Gastrocnemius medialis (tissue), 4 donors: ENCODE results near the gene ZNF318. TPM values are rescaled to one million over a fixed set of nuclear protein-coding genes. Genes with fewer than 3 reads are reported as not detected.

ENCODE experiments used
- ATAC-seq, 2 donors: fragments of 150-250 bp; one replicate each; pipeline ENCODE4 v1.9.1; 2016
- DNase-seq, 2 donors: peaks; one replicate each; pipeline ENCODE4 v3.0.0-alpha.2; 2019
- H3K27ac ChIP-seq, 4 donors: fragments of 200-600 bp; sonication (generic); 1 replicate in 1 of 4; 2 replicates in 3 of 4; pipeline ENCODE4 v1.5.1; 2016 to 2018; ENCODE audit warnings: mild to moderate bottlenecking in 2 of 4, moderate library complexity in 1 of 4
- H3K27me3 ChIP-seq, 3 donors: fragments of 200-600 bp; sonication (generic) in 2 of 3; 1 replicate in 1 of 3; 2 replicates in 2 of 3; pipeline versions ENCODE4 v1.5.1 to v1.6.0; 2016 to 2019; ENCODE audit warnings: mild to moderate bottlenecking in 1 of 3, moderate library complexity in 1 of 3
- H3K36me3 ChIP-seq, 2 donors: fragments of 200-600 bp; sonication (generic) in 1 of 2; one replicate each; pipeline ENCODE4 v1.5.1; 2017 to 2018
- H3K4me1 ChIP-seq, 2 donors: fragments of 200-600 bp; sonication (generic) in 1 of 2; one replicate each; pipeline ENCODE4 v1.5.1; 2016 to 2017; ENCODE audit warnings: mild to moderate bottlenecking in 2 of 2
- H3K4me3 ChIP-seq, 4 donors: fragments of 200-600 bp; sonication (generic) in 3 of 4; 1 replicate in 1 of 4; 2 replicates in 3 of 4; pipeline ENCODE4 v1.5.1; 2016 to 2019; ENCODE audit warnings: mild to moderate bottlenecking in 2 of 4
- H3K9me3 ChIP-seq, 3 donors: fragments of 200-600 bp; sonication (generic) in 2 of 3; 1 replicate in 1 of 3; 2 replicates in 2 of 3; pipeline ENCODE4 v1.5.1; 2016 to 2019
- POLR2A ChIP-seq, 2 donors: fragments of 450-650 bp; IDR thresholded peaks; one replicate each; pipeline ENCODE4 v1.6.1; 2017; ENCODE audit warnings: antibody characterized with exemption in 2 of 2, mild to moderate bottlenecking in 2 of 2, moderate library complexity in 2 of 2
- in situ Hi-C, 4 donors: fragments of 200-750 bp; cut with MboI; loops; one replicate each; pipeline versions ENCODE4 v1.15.0 to v1.8.0; 2017; ENCODE audit warnings: low sequenced_read_pairs in 4 of 4
- intact Hi-C: fragments of 100-400 bp; cut with DNase I; formaldehyde crosslinking; loops from one replicate; pipeline ENCODE4 v1.15.1; 2023; ENCODE audit warnings: low total_unique reads
- total RNA-seq, 4 donors: library from RNA; depleted of rRNA; stranded (reverse); fragments of >200 nt; gene quantifications; one replicate each; pipeline versions ENCODE4 v1.1.0 to v1.2.3, GENCODE V29; 2016
- TF ChIP-seq, protein P1 (sequence below), 5 experiments: fragments of 450-650 bp in 3 of 5; fragments of 200-600 bp in 2 of 5; sonication (generic) in 2 of 5; IDR thresholded peaks in 4 of 5; conservative IDR thresholded peaks in 1 of 5; 1 replicate in 4 of 5; 2 replicates in 1 of 5; pipeline ENCODE4 v1.5.1; 2016 to 2019; ENCODE audit warnings: antibody characterized with exemption in 5 of 5, mild to moderate bottlenecking in 3 of 5, moderate library complexity in 3 of 5

ZNF318 gene
- total RNA-seq, 4 donors from 2014 or later, result 9.9 to 13.8 (median 12.4) TPM

- H3K4me3 ChIP-seq, result no peak overlapping the region
- H3K27ac ChIP-seq, result no peak overlapping the region
- no peak for DNase-seq
- TF ChIP-seq, protein P1, sequence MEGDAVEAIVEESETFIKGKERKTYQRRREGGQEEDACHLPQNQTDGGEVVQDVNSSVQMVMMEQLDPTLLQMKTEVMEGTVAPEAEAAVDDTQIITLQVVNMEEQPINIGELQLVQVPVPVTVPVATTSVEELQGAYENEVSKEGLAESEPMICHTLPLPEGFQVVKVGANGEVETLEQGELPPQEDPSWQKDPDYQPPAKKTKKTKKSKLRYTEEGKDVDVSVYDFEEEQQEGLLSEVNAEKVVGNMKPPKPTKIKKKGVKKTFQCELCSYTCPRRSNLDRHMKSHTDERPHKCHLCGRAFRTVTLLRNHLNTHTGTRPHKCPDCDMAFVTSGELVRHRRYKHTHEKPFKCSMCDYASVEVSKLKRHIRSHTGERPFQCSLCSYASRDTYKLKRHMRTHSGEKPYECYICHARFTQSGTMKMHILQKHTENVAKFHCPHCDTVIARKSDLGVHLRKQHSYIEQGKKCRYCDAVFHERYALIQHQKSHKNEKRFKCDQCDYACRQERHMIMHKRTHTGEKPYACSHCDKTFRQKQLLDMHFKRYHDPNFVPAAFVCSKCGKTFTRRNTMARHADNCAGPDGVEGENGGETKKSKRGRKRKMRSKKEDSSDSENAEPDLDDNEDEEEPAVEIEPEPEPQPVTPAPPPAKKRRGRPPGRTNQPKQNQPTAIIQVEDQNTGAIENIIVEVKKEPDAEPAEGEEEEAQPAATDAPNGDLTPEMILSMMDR (IDR thresholded peaks at IDR 0.05 in 4 of 5, conservative IDR thresholded peaks at IDR 0.05 in 1 of 5), result no peak
- TF ChIP-seq POLR2A (IDR thresholded peaks at IDR 0.05), result no peak
- in situ Hi-C loops, result loop anchor here in 1 of 4 donors (25.0 kb wide), 1 partner anchor 414 kb away; the partner anchor contains the start of gene PTCRA
- H3K27me3 ChIP-seq, result no peaks in the 10 kb centered on the region
- no peaks in the 10 kb centered on the region for H3K9me3 ChIP-seq
- no peak for ATAC-seq
- H3K4me1 ChIP-seq, result no peaks in the 10 kb centered on the region
- H3K36me3 ChIP-seq, result no peaks in the 10 kb centered on the region
- intact Hi-C loops, result no loop called here
Observed at GRCh38 chr6:43325876-43326275, 43.6 kb downstream of the ZNF318 start.

GRCh38 chr6:43318011-43318410 lies 51.4 kb downstream of the ZNF318 start:
- no peaks in the 10 kb centered on the region for H3K27me3 ChIP-seq
- ATAC-seq (no peak), DNase-seq (no peak)
- no peaks in the 10 kb centered on the region for H3K36me3 ChIP-seq
- intact Hi-C loops, result no loop called here
- TF ChIP-seq POLR2A (IDR thresholded peaks at IDR 0.05), result no peak
- TF ChIP-seq, protein P1 (IDR thresholded peaks at IDR 0.05 in 4 of 5, conservative IDR thresholded peaks at IDR 0.05 in 1 of 5), result no peak
- in situ Hi-C loops, result no loop called here
- no peak overlapping the region for H3K4me3 ChIP-seq
- no peaks in the 10 kb centered on the region for H3K9me3 ChIP-seq
- no peaks in the 10 kb centered on the region for H3K4me1 ChIP-seq
- no peak overlapping the region for H3K27ac ChIP-seq

- H3K27ac ChIP-seq, result no peak overlapping the region
- no peaks in the 10 kb centered on the region for H3K36me3 ChIP-seq
- TF ChIP-seq, protein P1 (IDR thresholded peaks at IDR 0.05 in 4 of 5, conservative IDR thresholded peaks at IDR 0.05 in 1 of 5), result no peak
- TF ChIP-seq POLR2A (IDR thresholded peaks at IDR 0.05), result no peak
- DNase-seq, result no peak
- no peak for ATAC-seq
- peaks cover under 1 to 2% of the 10 kb centered on the region in 2 donors for H3K4me1 ChIP-seq
- H3K27me3 ChIP-seq, result peaks cover 0 to 7% (median 7%) of the 10 kb centered on the region in 3 donors
- no peak overlapping the region for H3K4me3 ChIP-seq
- in situ Hi-C loops, result no loop called here
- intact Hi-C loops, result no loop called here
- no peaks in the 10 kb centered on the region for H3K9me3 ChIP-seq
Observed at GRCh38 chr6:43313813-43314212, 55.6 kb downstream of the ZNF318 start.

- Histone ChIP-seq H3K4me1 (peaks cover 4 to 8% of the 10 kb centered on the region in 2 donors), H3K9me3 (no peaks in the 10 kb centered on the region), H3K36me3 (no peaks in the 10 kb centered on the region), H3K4me3 (no peak overlapping the region), H3K27ac (no peak overlapping the region), H3K27me3 (peaks cover 7 to 22% (median 13%) of the 10 kb centered on the region in 3 donors)
- ATAC-seq (no peak), DNase-seq (no peak)
- intact Hi-C loops, result no loop called here
- in situ Hi-C loops, result no loop called here
- no peak for TF ChIP-seq POLR2A (IDR thresholded peaks at IDR 0.05)
- TF ChIP-seq, protein P1 (IDR thresholded peaks at IDR 0.05 in 4 of 5, conservative IDR thresholded peaks at IDR 0.05 in 1 of 5), result no peak
Observed at GRCh38 chr6:43311666-43312065, 57.8 kb downstream of the ZNF318 start.

DNA sequence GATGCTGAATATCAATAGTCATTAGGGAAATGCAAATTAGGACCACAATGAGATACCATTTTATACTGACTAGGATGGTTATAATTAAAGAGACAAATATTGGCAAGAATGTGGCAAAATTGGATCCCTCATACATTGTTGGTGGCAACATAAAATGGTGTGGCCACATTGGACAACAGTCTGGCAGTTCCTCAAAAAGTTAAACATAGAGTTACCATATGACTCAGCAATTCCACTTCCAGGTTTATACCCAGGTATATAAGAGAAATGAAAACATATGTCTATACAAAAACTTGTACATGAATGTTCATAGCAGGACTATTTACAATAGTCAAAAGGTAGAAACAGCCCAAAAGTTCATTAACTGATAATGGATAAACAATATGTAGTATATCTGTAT lies 58.8 kb downstream of the ZNF318 start:
- Histone ChIP-seq H3K4me3 (no peak overlapping the region), H3K9me3 (no peaks in the 10 kb centered on the region), H3K36me3 (no peaks in the 10 kb centered on the region), H3K27ac (no peak overlapping the region), H3K4me1 (peaks cover 4 to 8% of the 10 kb centered on the region in 2 donors), H3K27me3 (peaks cover 8 to 22% (median 13%) of the 10 kb centered on the region in 3 donors)
- in situ Hi-C loops, result no loop called here
- no peak for TF ChIP-seq POLR2A (IDR thresholded peaks at IDR 0.05)
- TF ChIP-seq, protein P1 (IDR thresholded peaks at IDR 0.05 in 4 of 5, conservative IDR thresholded peaks at IDR 0.05 in 1 of 5), result no peak
- intact Hi-C loops, result no loop called here
- no peak for ATAC-seq
- DNase-seq, result no peak
